Colon (tissue), 2 donors: ENCODE results near the gene DOCK1.

Experiments used
- FAIRE-seq: peaks from 2 replicates; lab custom pipeline; 2012; peaks lifted over from hg19 to GRCh38; lab: Jason Lieb, UNC
- donor health status: control.
- donor health status: control.

Gene DOCK1

DNA sequence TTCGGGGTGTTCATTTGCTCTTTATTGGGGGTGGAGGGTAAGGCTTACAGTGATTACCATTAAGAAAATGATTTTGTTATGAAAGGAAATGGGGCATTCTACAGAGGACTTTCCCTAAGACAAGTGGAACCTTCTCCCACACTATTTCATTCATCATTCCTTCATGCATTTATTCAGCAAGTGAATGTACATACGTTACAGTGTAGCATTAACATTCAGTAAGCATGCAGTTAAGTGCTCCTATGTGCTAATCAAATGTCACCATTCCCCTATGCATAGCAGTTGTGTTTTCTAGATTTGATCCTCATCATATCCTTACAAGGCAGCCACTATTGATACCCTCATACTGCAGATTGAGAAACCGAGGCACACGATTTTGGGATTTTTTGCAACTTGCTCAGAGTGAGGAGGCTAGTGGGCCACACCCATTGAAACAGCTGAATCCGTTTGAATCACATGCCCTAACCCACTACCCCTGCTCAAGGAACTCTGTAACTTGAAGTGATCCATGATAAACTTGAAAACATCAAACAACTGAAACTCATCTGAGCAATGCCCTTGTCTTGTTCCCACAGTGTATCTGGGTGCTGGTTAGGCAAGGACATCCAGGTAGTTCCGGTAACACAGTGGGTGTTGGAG lies 274.5 kb downstream of the DOCK1 start:
- FAIRE-seq: no peak

DNA sequence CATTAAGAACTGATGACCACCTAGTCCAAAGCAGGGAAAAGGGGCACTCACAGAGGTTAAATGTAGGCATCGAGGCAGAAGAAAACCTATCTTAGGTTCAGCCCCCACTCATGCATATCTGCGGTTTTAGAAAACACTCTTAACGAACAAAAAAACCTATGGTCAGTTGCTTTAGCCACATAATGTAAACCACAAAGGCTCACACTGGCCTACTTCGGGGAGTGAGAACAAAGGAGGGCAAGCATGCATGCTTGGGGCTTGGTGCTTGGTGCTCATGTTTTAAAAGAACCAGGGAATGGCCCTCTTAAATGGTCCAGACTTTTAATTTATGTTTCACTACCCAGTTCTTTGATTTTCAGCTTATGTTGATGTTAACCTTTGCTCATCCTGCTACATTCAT lies 276.9 kb downstream of the DOCK1 start:
- FAIRE-seq: no peak

DNA sequence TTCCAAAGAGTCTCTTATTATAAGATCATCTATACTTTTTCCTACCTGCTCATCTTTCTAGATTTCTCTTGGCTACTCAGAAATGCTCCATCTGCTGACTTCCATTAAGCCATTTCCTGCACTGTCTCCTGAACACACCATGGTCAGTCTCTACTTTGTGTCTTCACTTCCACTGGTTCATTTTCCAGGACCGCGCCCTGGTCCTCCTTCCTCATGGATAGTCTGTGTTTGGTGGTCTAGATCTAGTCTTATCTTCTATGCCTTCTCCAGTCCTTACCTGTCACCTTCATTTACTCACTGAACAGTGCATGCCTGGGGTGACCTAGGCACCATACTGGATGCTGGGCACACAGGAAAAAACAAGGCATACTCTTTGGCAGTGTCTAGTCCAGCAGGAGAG lies 279.4 kb downstream of the DOCK1 start:
- no peak for FAIRE-seq

DNA sequence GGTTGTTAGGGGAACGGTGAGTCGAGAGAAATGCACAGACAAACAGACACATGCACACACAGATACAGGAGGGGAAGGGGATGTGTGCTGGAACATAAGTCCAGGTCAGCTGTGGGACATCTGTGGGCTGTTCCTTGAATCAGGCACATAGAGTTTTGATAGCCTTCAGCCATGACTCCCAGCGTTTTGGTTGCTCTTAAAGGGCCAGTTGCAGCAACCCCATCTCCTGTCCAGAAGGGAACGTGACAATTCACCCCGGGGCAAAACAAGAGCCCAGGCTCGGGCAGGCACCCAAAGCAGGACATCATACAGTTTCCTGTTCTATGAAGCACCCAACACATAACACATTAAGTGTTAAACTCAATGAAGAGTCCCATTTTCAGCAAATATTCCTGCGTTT lies 281.6 kb downstream of the DOCK1 start:
- FAIRE-seq: no peak

DNA sequence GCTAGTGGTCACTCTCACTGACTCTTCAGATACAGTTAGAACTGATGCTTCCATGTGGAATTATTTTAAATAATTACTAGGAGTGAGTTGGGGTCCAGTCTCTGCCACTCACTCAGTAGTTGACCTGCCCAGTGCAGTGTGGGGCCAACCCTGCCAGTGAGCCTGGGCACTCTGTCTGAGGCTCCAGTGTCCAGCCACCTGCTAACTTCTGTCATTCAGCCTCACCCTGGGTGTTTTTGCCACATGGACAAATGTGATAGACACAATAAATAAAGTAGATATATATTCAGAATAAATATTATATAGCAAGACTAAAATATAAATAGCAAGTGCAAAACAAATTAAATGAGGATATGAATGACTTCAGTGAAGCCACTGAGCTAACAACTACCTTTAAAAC lies 284.0 kb downstream of the DOCK1 start:
- no peak for FAIRE-seq

DNA sequence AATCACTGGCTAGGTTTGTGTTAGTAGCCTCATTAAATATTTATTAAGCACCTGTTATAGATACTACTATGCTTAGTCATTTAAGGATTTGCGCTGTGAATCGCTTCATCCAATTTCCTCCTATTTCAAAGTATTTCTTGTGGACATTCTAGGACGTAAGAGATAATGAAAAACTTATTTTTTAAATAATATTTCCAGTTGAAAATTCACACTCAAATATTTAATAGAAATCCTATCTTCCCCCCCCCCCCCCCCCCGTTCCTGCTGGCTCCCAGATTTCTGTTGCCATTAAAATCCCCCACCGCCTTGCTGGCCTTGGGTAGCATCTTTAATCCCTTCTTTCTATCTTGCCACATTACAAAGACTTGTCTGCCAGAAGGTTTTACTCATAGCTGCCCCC lies 285.2 kb downstream of the DOCK1 start:
- FAIRE-seq: no peak

DNA sequence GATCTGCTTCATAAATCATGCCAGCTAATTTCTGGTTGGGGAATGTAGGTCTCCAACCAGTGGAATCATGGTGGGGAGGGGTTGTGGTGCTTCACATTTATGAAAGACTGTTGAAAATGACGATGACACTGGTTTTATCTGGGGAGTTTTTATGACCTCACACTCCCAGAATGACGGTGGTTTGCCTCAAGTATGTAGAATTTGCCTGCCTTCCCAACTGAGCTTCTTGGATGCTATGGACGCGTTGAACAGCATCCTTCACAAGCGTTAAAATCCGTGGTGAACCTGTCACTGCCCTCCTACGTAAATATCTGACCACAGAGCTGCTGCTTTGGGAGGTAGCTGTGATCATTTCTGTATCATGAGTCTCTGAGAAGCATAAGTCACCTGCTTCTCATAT lies 287.9 kb downstream of the DOCK1 start:
- FAIRE-seq: no peak

DNA sequence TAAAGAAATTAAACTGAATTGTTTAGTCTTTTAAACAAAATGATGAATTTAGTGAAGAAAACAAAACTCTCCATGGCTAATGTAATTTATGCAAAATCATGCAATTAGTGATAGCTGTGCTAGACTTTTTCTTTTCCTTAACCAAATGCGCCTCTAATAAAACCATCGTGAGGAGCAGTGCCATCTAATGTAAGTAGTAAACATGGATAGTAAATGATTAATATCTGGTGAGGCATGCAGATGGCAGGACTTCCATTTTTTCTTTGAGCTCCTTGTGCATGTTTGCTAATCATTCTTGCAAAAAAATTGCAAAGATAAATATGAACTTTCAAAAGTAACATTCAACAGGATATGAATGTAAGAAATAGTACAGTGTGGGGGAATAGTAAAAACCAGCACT lies 288.9 kb downstream of the DOCK1 start:
- no peak for FAIRE-seq

DNA sequence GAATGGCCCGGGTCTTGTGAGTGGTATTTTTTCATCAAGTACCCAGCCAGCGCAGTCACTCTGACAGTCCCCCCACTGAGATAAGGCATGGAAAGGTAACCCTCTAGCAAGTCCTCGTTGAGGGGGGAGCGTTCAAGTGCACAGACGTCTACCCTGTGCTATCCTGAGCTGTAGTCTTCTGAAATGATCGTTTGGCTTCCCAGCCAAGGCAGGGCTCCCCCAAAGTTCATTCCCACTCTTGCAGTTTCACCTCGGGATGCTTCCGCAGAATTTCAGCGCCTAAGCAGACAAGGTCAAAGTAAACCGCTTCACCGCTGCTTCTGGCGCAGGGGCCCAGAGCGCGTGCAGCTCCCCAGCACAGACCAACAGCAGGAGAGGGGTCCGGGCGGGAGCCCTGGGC lies 289.4 kb downstream of the DOCK1 start:
- FAIRE-seq: no peak

DNA sequence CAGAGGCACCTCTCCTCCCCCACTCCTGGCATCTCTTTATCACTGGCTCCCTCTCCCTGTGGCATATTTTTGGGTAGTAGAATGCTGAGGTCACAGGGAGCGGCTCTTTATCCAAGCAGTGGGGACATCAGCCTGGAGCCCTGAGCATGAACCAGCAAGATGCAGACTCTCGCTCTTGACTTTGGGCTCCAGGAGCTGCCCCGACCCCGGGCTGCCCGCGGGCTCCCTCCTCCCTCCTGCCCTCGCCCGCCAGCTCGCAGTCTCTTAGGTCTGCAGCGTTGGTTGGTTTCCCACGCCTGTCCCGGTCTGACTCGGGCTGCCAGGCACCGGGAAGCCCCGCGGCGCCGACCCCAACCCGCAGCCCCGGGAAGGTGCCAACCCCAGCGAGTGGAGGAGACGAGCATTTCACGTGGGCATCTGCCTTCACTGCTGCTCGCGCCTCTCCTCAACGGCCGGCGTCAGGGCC lies 289.8 kb downstream of the DOCK1 start:
- FAIRE-seq: no peak

DNA sequence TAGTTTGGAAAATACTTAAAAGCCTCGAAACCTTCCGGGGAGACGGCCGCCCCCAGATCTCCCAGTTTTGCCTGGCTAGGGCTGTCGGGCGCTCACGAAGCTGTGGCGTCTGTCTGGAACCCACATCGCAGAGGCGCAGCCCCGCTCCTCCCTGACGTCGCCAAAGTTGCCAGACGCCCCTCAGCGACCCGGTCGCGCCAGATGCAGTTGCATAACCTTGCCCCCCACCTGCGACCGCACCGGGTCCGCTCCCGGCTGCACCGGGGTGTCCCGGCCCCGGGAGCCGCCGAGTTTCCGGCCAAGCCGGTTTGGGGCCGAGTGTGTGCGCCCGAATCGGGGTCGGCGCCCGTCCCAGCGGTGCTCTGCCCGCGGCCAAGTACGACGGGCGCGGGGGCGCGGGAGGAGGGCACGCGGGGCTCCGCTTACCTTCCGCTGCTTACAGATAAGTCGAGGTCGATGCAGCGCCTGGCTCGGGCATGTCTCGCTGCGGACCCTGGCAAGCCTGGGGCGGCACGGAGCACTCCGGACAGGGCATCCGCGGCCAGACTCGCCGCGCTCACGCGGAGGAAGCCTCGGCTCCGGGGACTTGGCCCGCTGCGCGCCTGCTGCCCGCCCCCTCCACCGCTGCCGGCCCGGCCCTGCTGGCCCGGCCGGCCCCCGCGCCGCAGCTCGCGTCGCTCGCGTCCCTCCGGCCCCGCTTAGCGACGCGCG lies 290.5 kb downstream of the DOCK1 start:
- FAIRE-seq: no peak

DNA sequence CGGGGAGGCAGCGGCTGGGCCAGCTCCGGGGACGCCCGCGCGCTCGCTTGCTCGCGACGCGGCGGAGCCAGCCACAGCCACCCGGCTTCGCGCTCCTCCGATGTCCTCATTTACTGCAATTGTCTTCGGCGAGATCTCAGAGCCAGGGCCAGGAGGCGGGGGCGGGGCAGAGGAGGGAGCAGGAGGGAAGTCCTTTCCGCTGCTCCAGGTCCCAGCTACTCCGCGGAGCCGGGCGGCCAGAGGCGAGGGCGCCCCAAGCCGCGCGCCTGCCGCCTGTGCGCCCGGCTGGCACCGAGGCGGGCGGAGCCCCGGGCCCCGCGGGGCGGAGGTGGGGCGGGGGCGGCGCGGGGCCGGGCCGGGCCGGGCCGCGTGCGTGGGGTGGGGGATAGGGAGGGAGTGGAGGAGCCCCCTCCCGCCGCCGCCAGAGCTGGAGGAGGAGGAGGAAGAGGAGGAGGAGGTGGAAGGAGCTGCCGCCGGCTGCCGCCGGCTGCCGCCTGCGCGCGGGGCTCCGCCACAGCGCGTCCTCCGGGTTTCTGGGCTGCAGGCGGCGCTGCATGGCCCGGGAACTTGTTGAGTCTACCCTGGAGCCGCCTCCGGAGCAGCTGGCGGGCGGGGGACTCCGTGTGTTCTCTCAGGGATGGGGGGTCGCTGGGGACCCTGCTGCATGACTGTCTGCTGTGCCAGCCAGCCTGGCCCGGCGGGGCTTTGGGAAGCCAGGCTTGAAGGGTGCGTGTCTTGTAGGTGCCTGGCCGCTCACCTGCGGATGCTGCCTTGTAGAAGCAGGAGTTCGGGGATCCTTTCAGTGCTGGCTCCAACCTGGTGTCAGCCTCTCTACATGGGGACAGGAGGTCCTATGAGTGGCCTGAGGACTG lies 291.3 kb downstream of the DOCK1 start, which contains the start of gene INSYN2A:
TSS of gene INSYN2A (minus strand) at position 310 of the 872 bp plus-strand sequence. CDS start 20,196 bp downstream, outside the sequence.
- FAIRE-seq: no peak

DNA sequence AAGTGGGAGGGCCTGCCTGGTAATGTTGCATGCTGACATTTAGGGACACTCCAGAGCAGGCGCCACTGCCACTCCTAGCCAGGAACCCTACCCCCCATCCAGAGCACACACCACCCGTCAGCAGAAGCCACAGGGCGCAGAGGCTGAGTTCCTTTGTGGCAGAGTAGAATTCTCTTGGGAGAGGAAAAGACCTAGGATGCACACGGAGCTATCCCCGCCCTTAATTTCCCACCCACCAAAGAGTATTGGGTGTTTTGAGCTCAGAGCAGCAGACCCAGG lies 291.9 kb downstream of the DOCK1 start:
- no peak for FAIRE-seq

DNA sequence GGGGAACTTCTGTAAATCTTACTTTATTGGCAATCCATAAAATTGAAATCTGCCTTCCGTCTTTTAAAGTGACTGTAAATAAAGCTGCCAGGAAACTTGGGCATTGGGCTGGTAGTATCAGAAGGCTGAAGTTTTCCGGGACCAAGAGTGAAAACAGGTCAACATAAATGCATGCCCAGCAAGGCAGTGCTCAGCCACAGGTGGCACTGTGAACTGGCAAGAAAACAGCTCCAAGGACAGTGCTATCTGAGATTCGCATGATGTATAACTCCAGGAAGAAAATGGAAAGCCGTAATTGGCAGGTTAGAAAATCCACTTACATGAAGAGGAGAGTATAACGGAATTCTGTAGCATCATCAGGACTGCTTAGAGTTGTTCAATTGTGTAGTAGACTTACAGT lies 293.1 kb downstream of the DOCK1 start:
- no peak for FAIRE-seq

DNA sequence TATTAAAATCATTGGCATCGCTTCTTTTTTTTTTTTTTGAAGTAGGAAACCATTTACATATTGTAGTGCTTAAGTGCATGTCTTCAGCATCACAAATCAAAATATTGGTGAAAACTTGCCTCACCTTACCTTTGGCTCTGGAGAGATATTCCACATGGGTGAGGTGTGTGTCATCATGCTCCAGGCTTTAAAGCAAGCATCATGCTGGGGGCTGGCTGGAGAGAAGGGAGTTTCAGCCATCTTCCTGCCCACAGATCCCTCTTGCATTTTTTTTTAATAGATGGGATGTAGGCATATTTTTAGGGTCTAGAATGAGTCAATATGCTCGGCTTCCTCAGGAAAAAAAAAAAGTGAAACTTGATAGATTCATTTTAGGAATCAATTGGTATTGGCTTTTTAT lies 293.5 kb downstream of the DOCK1 start:
- no peak for FAIRE-seq

DNA sequence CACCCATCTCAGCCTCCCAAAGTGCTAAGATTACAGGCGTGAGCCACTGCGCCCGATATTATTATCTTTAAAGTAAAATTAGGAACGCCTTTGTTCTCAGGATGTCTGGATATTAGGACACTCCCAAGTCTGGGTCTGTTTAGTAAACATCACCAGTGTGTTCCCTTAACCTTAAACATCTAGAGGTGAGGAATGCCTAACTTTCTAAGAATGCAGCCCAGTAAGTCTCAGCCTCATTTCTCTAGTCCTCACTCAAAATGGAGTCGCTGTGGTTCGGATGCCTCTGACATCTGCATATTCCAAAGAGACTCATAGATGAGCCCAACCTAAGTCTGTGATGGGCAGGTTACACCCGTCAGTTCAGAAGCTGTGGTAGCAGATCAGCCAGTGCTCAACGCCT lies 295.4 kb downstream of the DOCK1 start:
- FAIRE-seq: no peak

DNA sequence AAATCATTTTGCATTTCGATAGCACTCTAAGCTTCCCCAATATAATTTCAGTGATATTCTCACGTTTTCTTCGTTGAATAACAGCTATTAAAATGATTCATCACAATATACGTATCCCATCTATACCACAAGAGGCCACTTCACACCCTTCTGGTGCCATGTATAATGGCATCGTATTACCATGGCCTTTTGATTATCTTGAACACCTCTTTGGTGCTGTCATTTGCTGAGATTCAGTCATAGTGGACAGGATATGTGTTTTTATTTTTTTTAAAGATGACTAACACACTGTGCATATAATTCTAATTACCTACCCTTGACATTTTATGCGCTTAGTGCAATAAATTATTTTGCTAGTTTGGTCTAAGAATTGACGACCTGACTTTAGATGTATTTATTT lies 297.8 kb downstream of the DOCK1 start:
- no peak for FAIRE-seq

DNA sequence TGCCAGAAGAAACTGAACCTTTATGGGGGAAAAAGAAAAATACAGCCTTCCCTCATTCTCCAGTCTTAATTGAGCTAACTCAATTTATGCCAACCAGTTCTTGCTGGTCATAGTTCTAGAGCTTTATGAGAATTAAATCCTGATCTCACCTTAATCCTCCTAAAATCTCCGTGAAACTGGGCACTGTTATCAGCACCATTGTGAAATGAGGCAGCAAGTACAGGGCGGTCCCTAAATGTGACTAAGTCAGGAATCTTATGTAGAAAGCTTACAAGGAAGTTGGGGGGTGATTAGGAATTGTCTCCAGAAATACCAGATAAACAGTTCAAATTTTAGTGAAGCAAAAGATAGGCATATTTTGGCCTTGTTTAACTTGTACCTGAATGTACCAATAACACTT lies 301.9 kb downstream of the DOCK1 start:
- FAIRE-seq: no peak

DNA sequence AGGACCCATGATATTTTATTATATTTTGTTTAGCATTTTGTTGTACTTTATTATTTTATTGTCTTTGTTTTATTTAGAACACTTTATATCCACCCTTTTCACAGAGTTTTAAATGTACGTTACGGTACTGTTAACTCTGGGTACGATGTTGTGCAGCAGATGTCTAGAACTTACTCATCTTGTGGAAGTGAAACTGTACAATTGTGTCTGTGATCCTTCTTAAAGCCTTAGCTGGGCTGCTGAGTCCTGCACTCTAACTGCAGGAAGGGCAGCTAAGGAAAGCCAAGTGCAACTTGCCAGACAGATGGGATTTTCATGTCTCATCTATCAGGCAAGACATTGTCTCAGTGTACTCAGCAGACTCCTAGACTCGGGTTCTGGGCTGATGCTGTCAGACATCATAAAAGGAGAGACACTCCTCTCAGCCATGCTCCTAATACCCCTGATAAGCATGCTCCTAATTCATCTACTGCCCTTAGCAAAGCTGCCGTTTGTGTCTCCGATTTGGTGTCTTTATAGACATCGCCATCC lies 305.8 kb downstream of the DOCK1 start:
- FAIRE-seq: no peak

DNA sequence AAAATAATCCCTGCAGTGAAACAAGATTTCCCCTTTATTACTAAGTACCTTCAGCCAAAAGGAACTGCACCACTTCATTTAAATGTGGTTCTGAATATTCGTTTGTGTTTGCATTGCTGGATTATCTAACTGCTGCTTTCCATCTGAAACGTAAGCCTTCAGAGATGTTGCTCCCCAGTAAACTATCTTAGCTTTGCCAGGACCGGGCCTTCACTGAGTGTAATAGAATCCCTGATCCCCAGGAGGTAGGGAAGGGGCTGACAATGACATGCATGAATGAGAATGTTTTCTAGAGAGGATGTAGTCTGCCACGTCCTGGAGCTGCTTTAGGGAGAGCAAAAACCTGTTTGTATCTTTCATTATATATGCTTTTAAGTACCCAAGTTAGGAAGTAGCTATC lies 310.6 kb downstream of the DOCK1 start:
- FAIRE-seq: no peak

DNA sequence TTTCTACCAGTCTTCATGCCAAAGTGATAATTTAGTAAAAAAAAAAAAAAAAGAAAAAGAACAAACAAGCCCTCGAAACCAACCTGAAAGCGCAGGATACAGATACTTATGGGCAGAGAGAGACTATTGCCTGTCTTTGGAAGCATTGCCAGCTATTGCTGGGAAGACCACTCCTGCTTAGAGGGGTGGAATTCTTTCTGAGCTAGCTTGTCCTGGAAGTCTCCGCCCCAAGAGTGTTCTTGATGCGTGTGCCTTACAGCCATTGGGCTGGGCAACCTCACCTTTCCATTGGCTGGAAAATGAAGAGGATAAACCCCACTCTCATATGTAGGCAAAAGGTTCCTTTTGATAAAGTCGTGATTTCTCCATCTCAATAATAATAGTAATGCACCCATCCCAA lies 311.0 kb downstream of the DOCK1 start:
- no peak for FAIRE-seq

DNA sequence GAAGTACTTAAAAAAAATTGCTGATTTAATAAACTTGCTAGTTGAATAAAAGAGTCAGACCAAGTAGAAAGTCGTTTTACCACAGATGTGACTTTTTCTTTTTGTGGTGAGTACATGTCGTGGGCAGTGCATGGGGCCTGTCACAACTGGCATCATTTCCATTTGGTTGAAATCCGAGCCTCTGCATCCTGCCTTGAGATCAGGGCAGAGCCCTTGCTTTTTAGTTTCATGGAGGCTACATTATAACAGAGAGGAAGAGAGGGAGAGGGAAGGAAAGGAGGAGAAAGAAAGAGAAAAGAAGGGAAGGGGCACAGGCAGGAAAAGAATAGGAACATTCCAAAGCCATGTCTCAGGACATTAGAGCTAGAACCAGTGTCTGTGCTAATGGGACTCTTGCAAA lies 311.6 kb downstream of the DOCK1 start:
- no peak for FAIRE-seq

DNA sequence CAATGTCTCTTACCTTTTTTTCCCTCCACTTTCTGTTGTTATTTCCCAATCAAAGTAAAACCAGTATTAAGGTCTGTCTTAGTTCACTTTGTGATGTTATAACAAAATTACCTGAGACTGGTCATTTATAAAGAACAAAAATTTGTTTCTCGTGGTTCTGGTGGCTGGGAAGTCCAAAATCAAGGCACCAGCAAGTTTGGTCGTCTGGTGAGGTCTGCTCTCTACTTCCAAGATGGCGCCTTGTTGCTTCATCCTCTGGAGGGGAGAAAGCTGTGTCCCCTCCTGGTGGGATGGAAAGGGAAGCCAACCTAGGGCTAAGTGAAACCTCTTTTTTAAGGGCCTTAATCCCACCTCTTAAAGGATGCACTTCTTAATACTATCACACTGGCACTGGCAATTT lies 313.4 kb downstream of the DOCK1 start:
- FAIRE-seq: no peak
